Stimulated activated CD4-positive, alpha-beta T cell treated with anti-CD3 and anti-CD28 coated beads, Interleukin-1b, Interleukin-23, amount 100 ng/mL, for 1 hour (primary cell): ENCODE results near the gene SH3PXD2A.
"Not testable (repeated sequence)": the region's sequence is repeated elsewhere in the genome, so short reads cannot be mapped to it uniquely, and the experiment has no call there.

Source experiments
- DNase-seq, 2 donors: peaks; one replicate each; pipeline ENCODE4 v3.0.0-alpha.2; 2020; ENCODE audit warnings: low read depth in 2 of 2

Gene SH3PXD2A

DNA sequence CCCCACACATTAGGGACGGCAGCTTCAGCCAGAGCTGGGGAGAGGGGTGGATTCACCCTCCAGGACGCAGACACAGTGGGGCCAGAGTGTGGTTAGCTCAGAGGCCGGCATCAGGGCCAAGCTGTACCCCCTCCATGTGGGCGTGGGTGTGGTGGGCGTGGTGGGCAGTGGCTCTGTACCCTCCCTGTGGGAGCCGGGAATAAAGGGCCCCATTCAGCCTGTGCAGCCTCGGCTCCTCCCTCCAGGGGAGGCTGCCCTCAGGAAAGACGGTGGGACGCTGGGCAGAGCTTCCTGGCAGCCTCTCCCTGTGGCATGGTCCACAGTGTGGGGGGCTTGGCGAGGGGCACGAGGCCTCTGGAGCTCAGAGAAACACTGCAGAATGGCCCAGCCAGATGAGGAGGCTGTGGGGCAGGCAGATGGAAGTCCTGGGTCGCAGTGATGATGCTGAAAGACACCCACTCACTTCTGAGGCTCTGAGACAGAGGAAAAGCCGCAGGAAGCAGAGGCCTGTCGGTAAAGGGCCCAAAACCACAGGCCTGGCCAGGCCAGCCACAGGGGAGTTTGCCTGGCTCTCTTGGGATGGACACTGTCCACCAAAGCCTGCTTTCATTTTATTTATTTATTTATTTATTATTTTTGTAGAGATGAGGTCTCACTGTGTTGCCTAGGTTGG lies 108.0 kb downstream of the SH3PXD2A start:
- DNase-seq: no peak

DNA sequence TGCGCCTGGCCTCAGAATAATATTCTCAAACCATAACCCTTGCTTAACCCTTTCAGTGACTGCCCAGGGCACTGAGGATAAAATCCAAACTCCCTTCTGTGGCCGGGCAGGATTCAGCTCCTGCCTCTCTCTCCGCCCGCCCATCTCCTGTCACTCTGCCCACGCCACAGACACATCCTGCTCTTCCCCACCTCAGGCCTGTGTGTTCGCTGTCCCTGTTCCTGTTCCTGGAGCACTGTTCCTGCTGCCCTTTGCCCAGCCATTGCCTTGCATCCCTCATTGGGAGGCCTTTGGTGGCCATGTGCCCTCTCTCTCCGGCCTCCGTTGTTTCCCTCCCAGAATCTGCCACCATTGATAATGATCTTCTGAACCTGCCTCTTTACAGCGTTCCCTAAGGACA lies 108.8 kb downstream of the SH3PXD2A start:
- DNase-seq: no peak

DNA sequence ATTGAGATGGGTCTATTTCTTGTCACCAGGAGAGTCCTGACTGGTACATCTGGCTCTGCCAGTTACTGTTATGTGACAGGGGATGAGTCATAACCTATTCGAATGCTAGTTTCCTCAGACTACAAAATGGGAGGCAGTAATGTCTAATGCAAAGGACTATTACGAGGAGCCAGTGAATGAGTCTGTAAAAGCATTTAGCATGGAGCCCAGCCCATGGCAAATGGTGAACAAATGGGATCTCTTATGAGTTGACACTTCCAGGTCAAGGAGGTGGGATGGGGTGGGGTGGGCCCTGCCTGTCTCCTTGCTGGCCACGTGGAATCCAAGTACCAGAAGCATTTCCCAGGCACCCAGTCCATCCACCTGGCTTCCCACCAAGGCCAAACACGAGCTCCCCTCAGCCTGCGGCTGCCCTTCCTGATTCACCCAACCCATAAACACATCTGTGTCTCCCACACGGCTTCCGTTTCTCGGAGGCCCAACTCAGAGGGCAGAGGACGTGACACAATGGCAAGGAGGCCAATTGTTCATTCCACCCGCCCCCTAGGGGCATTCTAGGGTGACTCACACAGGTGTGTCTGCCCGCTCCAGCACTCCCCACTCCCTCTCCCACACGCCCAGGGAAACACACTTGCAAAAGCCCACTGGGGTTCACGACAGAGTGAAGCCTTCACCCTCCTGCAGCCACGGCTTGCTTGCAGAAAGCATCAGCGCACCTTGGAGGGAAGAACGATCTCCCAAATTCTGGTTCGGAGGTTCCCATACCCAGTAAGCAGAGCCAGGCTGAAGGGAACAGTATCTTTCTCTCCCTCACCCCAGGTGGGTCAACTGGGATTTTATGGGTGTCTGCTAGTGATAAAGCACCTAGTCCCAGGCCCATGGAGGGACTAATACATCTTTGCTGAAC lies 109.8 kb downstream of the SH3PXD2A start:
- peak; percentile 32 for DNase-seq

DNA sequence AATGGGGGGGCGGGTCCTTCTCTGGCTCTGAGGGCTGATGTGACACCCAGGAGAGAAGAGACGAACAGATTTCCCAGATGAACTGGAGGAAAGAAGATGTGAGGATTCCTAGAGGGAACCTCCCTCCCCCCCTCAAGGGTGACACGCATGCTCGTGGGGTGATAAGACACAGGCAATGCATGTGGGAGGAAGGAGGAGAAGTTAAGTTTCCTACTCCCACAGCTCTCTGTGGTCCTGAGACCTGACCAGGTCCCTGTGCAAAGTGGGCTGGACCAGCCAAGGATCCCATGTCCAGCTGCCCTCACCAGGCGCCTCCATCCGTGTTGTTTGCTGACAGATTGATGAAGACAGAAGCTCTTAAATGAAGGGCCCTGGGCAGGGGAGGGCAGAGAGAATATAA lies 112.6 kb downstream of the SH3PXD2A start:
- no peak for DNase-seq

DNA sequence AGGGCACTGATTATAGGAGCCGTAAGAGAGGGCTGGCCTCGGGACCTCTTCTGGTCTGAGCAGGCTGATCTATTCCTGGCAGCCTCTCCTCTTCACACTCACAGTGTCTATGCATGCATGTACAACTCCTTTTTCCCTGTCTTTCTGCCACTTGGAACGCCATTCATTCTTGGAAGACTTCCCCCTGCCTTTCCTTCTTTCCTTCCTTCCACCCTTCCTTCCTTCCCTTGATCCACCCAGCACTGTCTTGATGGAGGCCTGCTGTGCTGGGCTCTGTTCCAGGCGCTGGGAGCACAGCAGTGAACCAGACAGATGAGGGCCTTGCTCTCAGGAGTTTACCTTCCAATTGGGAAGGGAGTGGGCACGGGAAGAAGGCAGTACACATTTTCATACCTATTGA lies 114.8 kb downstream of the SH3PXD2A start:
- DNase-seq: no peak

DNA sequence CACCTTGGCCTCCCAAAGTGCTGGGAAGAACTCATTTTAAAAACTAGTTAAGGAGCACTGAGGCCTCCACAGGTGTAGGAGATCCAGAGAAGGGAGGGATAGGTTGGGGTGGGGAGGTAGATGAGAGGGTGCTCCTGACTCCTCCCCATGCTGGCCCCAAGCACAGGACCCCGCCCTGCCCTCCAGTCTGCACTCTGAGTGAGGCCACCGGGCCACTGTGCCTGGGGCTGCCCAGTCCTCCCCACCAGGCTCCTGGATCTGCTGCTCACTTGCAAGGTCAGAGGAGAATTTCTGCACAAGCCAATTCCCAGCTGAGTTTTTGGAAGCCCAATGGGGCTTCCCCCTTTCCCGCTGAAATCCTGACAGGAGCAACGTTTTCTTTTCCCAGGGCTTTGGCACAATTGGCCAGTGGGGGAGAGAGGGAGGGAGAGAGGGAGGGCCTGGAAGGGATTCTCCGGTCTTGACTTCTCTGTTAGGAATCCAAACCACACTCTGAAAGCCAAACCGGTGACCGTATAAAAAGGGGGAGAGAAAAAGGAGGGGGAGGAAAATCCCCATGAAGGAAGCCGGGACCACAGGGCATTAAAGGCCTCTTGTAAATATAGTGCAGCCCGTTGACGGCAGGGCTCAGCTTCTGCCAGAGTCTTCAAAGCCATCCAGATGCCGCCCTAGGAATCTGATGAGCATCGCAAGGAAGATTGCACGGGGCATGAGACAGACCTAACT lies 116.2 kb downstream of the SH3PXD2A start:
- DNase-seq: no peak

DNA sequence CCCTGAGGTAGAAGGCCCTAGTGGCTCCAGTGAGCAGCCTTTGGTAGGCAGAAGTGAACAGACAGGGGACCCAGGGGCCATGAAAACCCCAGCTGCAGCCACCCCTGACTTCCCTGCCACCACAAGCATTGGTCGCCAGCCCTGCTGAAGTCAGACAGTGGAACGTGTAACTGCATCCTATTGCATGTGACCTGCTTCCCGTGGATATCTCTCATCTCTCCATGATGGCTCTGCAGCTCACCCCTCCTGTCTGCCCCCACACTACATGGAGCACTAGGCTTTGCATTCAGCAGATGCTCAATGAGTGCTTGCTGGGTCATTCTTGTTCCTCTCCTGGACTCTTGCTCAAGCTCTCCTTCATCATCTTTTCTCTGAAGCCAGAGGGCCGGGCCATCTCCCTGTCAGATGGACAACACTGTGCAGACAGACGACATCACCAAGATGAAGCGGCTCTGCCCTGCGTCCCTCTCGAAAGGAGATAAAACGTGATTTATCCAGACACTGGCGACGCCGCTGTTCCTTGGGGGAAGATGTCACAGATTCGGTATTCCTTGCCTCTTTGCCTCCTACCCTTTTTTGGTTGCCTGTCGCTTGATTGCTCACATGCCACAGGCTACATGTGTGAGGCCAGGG lies 117.5 kb downstream of the SH3PXD2A start:
- no peak for DNase-seq

DNA sequence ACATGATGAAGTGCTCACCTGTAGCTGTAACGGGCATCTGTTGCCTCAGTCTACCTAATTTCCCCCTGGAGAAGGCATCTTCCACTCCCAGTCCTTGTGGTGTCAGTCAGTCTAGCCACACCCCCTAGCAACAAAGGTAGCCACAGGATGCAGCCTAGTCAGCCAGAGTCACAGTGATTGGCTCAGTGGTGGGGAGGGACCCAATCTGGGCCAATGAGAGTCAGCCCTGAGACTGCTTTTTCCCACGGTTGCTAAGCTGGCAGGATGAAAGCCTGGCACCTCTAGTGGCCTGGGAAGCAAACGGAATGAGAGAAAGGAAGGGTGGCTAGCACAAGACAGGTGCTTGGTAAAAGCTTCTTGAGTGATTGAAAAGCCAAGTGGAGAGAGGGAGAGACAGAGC lies 118.6 kb downstream of the SH3PXD2A start:
- DNase-seq: no peak

DNA sequence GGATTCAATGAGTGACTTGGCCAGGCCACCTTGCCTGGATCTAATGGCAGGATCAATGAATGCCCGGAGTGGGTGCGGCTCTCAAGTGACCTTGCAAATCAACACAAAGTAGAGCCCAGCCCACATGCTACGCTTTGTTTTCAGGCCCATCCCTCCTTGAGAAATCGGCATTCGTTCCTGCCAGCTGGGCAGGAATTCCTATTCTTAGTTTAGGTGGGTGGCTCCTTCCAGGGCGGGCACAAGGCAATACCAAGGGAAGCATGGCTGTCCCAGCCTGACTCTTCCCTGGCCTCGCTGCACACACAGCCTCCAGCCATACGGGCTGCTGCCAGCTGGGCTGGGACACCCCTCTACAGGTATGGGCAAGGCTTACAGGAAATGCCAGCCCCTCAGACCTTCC lies 119.3 kb downstream of the SH3PXD2A start:
- DNase-seq: no peak

DNA sequence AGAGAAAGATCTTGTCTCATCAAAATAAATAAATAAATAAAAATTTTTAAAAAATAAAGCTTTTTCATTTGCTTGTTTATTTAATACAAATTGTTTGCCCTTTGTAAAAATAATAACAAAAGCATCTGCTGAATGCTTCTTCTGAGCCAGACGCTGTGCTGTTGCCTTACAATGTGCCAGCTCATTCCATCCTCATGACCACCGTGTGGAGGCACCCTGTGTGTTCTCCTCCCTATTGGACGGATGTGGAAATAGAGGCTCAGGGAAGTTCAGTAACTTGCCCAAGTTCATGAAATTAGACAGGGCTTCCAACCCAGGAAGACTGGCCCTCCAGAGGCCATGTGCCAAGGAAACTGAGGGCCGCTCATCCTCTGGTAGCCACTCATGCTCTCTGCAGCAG lies 120.6 kb downstream of the SH3PXD2A start:
- DNase-seq: no peak

DNA sequence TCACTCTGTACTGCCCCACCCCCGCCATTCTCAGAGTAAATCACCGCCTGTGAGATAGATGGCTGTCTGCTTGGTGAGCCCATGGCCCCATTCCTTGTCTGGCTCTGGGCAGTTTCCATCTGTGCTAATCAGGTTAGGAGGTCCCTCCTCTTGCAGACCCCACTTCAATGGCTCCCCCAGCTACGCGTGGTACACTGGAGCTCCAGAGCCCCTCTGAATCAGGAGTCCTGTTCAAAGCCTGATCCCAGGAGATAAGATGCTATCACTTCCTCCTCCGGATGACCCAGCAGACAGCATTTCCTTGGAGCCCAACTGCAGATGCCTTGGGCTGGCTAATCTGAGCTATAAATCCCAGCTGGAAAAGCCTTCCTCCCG lies 122.3 kb downstream of the SH3PXD2A start:
- DNase-seq: no peak

DNA sequence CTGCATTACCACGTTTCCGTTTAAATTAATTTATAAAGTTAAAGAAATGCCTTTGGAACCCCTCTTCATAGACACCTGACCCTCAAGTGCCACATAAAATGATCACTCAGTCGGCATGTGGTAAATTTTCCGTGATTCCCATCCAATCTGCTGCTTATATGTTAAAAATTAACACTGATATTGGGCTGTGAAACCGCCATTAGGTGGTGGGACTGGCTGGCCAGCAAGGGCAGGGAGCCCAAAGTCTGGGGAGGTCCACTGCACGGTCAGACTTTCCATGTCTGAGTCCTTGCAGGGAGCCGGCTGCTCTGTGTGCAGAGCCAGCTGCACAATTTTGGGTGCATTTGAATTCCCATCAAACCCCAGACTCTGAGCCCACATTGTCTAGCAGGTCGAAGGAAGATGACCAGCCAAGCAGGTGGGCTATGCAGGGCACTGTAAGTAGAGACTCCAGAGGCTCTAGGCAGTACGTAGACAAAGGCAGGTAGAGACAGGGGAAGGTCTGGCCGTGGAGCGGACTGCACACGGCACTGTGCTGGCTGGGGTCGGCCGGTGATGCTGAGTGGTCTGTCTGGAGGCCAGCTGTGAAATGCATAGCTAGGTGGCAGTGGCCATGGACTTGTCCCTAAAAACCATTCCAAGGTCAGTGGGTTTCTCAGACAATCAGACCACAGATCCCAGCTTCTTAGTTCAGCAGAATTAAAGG lies 122.9 kb downstream of the SH3PXD2A start:
- DNase-seq: no peak

DNA sequence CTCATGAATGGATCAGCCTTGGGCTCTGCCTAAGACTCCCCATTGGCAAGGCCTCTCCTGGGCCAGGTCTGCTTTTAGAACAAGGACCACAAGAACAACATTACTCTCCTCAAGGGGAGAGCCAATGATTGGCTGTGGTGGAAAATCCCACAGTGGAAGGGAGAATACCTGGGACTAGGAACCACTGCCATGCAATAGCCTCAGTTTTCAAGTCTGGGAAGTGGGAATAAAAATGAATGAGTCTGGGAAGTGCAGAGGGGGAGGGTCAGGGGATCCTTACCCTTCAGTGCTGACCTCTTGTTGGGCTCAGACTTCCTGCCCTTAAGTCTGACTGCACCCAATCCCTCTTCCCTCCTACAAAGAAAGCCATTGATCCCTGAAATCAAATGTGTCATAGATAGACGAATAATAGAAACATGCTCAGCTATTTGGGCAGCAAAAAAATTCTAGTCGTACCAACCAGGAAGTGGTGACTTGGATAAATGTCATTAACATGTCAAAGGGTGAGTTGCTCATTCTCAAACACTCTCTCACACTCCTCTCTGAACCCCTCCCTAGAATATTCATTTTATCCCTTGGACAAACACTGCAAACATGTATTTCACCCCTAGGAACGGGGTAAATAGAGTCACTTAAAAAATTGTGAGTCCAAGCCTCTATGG lies 123.6 kb downstream of the SH3PXD2A start:
- DNase-seq: no peak

DNA sequence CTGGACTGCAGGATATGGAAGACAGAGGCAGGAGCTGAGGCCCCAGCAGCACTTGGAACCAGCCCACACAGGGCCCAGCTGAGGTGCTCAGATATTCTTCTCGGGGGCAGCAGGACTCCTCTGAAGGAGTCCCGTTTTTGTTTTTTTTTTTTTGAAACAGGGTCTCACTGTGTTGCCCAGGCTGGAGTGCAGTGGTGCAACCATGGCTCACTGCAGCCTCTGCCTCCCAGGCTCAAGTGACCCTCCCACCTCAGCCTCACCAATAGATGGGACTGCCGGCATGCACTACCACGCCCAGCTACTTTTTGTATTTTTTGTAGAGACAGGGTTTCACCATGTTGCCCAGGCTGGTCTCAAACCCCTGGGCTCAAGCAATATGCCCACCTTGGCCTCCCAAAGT lies 124.3 kb downstream of the SH3PXD2A start:
- not testable (repeated sequence) for DNase-seq

DNA sequence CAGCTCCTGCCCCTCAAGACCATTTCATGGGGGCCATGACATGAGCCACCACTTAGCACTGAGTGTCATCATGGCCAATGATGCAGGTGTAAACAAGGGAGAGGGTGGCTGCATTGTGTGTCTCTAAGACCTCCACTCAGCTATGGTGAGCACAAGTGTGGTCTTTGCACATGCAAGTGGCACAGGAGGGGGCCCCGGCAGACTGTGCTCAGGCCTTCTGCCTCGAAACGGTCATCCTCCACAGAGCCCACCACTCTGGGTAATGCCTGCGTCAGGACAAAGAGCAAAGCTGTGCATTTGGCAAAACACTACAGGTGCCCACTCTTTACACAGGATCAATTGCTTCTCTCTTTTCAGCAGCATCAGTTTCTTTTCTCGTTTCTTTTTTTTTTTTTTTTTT lies 125.5 kb downstream of the SH3PXD2A start:
- DNase-seq: no peak

DNA sequence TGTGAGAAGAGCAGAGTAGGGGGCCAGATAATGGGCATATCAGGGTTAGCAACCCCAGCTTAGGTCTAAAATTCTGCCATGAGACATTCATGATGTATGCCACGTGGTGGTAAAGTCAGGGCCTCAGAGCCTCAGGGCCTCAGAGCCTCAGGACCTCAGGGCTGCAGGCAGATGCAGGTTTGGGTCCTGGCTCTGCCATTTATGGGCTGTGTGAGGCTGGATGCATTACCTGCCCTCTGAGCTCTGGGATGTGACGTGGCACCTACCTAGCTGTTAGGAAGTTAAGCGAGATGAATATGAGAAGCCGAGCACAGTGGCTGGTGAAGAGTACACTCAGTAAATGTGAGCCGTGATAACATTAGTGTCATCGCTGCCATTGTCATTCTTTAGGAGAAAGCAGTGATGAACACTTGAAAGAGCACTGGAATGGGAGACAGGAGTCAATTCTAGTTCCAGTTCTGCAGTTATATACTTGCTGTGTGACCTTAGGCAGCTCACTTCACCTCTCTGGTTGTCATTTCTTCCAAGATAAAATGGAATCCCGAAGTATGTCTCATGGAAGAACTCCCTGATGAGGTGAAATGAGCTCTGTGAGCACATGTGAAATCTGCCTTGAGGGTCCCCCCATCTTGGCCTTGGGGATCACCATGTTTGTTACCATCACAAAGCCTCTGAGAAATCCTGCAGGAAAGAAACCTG lies 127.2 kb downstream of the SH3PXD2A start:
- DNase-seq: no peak

DNA sequence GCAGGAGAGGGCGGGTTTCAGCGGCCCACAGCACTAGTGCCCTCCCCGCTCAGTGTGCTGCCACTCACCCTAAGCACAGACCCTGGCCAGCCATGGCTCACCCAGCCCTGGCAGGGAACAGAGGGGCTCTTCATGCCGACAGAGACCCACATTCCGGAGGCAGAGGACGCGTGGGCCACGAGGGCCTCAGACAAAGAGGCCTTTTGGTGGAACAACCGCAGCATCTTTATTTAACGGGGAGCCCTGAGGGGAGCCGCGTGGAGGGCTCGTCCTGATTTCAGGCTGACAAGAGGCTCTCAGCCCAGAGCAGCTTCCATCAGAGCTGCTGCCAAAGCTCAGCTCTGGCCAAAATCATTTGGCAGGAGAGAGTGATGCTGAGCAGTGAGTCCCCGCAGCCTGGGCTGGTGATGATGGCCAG lies 127.8 kb downstream of the SH3PXD2A start:
- no peak for DNase-seq

DNA sequence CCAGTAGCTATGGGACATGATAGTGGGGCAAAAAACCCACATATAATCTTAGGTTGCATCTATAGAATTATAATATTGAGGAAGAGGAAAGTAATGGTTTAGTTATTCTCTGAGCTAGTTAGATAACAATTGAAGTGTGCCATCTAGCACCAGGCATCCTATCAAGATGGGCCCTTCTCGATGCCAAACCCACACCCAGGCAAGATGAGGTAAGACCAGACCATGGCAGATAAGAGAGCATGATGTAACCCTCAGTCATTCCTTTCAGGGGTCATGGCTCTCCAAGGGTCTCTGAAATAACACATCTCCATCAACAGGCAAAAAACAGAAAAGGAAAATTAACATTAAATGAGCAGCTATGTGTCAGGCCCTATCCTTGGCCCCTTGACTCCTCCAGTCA lies 128.7 kb downstream of the SH3PXD2A start:
- no peak for DNase-seq

DNA sequence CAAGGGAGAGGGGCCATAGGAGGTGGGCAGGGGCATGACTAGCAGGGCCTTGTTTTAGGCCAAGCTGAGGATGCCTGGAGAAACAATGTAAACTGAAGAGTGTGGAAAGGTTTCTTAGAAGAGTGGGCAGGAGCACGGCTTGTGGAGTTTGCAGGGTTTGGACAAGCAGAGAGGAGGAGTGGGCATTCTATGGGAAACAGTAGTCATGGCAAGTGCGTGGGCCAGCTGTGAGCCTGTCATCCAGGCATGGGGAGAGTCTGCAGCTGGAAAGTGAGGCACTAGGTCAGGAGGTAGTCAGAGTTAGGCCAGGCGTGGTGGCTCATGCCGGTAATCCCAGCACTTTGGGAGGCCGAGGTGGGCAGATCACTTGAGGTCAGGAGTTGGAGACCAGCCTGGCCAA lies 130.1 kb downstream of the SH3PXD2A start:
- DNase-seq: no peak

DNA sequence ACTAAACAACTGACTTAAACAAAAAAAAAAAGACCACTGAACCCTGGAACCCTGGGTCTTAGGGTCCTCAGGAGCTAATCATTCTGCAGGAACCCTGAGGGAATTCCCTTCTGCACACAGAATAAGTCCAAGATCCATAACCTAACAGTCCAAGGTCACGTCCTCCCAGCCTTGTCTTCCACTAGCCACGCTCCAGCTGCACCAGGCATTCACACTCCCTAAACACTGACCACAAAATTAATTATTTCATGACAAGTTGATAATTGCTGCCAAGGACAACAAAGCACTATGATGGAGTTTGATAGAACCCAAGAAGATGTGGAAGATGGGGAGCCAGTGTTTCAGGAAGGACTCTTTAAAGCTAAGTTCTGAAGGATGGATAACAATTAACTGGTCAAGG lies 130.6 kb downstream of the SH3PXD2A start:
- no peak for DNase-seq
